Tongue (tissue), 2 donors: ENCODE data around the gene GPR85. TPM values are rescaled to one million over a fixed set of nuclear protein-coding genes. Genes with fewer than 3 reads are reported as not detected.
A peak's percentile ranks its signal among the peaks of the same experiment; 100 is the strongest.
"Not testable (repeated sequence)": the region's sequence is repeated elsewhere in the genome, so short reads cannot be mapped to it uniquely, and the experiment has no call there.

Experiments used
- DNase-seq: peaks from one replicate; pipeline ENCODE4 v3.0.0-alpha.2; 2015
- total RNA-seq: library from RNA; depleted of rRNA; stranded (reverse); fragments of >200 nt; gene quantifications from one replicate; pipeline ENCODE4 v1.2.3, GENCODE V29; 2014

The GPR85 gene
- total RNA-seq, 1 donor from 2014 or later, result 1.2 TPM

DNA sequence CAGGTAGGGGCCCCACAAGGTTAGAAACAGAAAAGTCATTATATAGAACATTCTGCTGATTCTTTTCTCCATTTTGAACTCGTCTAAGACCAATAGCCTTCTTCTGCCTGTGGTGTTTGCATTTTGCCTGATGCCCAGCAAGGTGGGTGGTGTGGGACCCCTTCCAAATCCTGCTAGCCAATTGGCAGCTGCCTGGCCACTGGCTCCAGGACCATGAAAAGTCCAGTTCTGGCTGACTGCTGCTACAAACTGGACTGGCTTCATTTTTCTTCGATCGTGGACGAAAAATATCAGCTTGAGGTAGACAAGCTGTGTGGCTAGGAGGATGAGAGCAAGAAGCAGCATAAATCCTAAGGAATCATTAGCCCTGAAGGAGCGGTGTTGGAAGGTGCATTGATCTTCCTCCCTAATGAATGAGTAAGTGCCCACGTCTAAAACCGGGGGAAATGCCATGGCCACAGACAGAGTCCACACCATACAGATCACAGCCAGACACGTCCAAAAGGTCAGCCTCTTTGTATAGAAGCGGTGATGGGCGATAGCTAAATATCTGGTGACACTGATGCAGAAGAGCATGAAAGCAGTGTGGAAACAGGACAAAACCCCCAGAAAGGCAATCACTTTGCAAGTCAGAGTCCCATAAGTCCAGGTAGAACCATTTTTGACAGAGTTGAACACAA, 2.7 kb downstream of the GPR85 start:
- DNase-seq, result no peak

GRCh38 chr7:113083132-113083815, 3.4 kb downstream of the GPR85 start:
- DNase-seq, result peak; percentile 76

DNA sequence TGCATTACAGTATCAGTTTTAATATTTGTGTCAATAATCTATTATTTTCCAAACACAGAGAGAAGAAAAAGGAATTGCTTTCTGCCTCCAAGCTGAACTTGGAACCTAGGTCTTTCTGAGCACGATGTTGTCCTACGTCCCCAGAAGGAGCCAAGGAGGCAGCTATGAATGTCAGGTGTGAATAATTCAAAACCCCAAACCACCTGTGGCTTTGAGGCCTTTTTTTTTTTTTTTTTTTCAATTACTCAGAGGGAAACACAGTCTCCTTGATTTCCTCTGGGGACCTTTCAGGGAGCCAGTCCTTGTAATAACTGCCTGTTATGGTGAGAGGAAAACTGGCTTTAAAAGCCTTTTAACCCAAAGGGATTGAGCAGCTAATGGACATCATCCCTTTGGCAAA, 8.3 kb downstream of the GPR85 start:
- DNase-seq, result no peak

GRCh38 chr7:113076703-113077102, 9.9 kb downstream of the GPR85 start:
- DNase-seq, result no peak

GRCh38 chr7:113071465-113071864, 15.2 kb downstream of the GPR85 start:
- no peak for DNase-seq

DNA sequence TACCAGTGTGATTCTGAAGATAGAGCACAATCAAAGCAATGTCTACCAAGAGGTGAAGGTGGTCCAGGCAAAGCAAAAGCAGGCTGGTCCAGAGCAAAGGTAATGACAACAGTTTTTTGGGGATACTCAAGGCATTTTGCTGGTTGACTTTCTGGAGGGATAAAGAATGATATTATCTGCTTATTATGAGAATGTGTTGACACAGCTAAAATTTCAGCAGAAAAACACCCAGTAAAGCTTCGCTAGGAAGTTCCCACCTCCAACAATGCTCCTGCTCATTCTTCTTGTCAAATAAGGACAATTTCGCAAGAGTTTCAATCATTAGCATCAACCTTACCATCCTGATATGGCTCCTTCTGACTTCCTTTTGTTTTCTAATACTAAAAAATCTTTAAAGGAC, 24.1 kb downstream of the GPR85 start:
- no peak for DNase-seq

GRCh38 chr7:113060100-113060499, 26.5 kb downstream of the GPR85 start:
- DNase-seq, result no peak

GRCh38 chr7:113054938-113055337, 31.7 kb downstream of the GPR85 start:
- no peak for DNase-seq

DNA sequence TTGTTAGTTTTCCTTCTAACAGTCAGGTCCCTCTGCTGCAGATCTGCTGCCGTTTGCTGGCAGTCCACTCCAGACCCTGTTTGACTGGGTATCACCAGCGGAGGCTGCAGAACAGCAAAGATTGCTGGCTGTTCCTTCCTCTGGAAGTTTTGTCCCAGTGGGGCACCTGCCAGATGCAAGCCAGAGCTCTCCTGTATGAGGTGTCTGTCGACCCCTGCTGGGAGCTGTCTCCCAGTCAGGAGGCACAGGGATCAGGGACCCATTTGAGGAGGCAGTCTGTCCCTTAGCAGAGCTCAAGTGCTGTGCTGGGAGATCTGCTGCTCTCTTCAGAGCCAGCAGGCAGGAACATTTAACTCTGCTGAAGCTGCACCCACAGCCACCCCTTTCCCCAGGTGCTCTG, 32.4 kb downstream of the GPR85 start:
- DNase-seq, result not testable (repeated sequence)

DNA sequence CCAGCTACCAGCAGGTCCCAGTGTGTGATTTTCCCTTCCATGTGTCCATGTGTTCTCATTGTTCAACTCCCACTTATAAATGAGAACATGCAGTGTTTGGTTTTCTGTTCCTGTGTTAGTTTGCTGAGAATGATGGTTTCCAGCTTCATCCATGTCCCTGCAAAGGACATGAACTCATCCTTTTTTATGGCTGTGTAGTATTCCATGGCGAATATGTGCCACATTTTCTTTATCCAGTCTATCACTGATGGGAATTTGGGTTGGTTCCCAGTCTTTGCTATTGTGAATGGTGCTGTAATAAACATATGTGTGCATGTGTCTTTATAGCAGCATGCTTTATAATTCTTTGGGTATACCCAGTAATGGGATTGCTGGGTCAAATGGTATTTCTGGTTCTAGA, 37.4 kb downstream of the GPR85 start:
- not testable (repeated sequence) for DNase-seq

- DNase-seq, result no peak
Measured at GRCh38 chr7:113046453-113046852, 40.2 kb downstream of the GPR85 start.

GRCh38 chr7:113045379-113045778, 41.2 kb downstream of the GPR85 start:
- DNase-seq, result no peak

GRCh38 chr7:113044394-113044793, 42.2 kb downstream of the GPR85 start:
- DNase-seq, result no peak

DNA sequence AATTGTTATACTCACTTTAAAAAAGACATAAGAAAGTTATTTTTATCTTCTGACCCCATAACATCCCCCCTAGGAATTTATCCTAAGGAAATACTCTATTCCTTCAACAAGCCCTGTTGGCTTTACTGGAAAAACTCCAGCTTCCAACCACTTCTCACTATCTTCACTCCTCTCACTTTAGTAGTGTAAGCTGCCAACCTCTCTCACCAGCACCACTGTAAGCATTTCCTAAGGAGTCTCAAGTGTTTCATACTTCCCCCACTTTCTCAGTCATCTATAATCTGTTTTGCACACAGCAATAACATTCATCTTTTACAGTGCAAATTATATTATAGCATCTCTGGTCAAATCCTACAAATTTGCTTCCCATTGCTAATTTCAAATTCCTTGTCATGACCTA, 45.8 kb downstream of the GPR85 start:
- no peak for DNase-seq

DNA sequence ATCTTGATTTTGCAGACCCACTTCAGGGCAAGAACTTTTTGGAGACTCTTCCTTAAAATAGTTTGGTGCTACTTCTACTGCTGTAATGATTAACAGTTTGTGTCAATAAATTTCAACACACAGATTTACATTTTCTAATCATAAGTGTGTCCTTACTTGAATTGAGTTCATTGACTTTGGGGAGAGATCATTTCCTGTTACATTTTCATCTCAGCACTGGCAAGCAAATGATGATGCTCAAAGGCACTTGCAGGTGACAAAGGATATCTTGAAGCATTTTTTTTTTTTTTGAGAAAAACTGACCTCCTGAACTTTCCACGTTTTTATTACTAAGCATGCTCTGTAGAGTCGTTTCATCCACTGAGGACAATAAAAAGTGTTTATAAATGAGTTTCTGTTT, 52.7 kb downstream of the GPR85 start:
- no peak for DNase-seq

Other genes with a start within 250 kb of the GPR85 start
- 65.2 TPM for gene SMIM30, start 31.7 kb upstream of the GPR85 start, total RNA-seq